HepG2 (cell line): ENCODE data around the gene QKI. TPM values are rescaled to one million over a fixed set of nuclear protein-coding genes. Genes with fewer than 3 reads are reported as not detected.

Source experiments
- CSRNP1 ChIP-seq: sonication (generic); formaldehyde crosslinking; IDR thresholded peaks from 2 replicates; pipeline ENCODE4 v1.8.1; 2023; ENCODE audit warnings: mild to moderate bottlenecking, missing genetic modification reagents
- DRAP1 ChIP-seq: IDR thresholded peaks from 2 replicates; pipeline ENCODE4 v1.6.1; 2016; ENCODE audit warnings: missing genetic modification reagents, missing compliant biosample characterization
- HIC2 ChIP-seq: sonication (generic); formaldehyde crosslinking; IDR thresholded peaks from 2 replicates; pipeline ENCODE4 v1.9.0; 2022; ENCODE audit warnings: low read depth, missing genetic modification reagents
- IKZF5 ChIP-seq: IDR thresholded peaks from 2 replicates; pipeline ENCODE4 v1.6.1; 2018; ENCODE audit warnings: missing genetic modification reagents, mild to moderate bottlenecking, missing compliant biosample characterization
- ISL2 ChIP-seq: sonication (generic); formaldehyde crosslinking; IDR thresholded peaks from 2 replicates; pipeline ENCODE4 v1.5.0; 2020; ENCODE audit warnings: missing genetic modification reagents
- MYPOP ChIP-seq: sonication (generic); formaldehyde crosslinking; IDR thresholded peaks from 2 replicates; pipeline ENCODE4 v1.8.1; 2023; ENCODE audit warnings: mild to moderate bottlenecking, moderate library complexity, missing genetic modification reagents
- PAWR ChIP-seq: sonication (generic); formaldehyde crosslinking; IDR thresholded peaks from 2 replicates; pipeline ENCODE4 v1.4.0; 2020; ENCODE audit warnings: missing genetic modification reagents, mild to moderate bottlenecking, borderline replicate concordance
- REXO4 ChIP-seq: sonication (generic); formaldehyde crosslinking; IDR thresholded peaks from 2 replicates; pipeline ENCODE4 v1.8.0; 2022; ENCODE audit warnings: missing genetic modification reagents, mild to moderate bottlenecking, borderline replicate concordance
- SKIL ChIP-seq: sonication (generic); formaldehyde crosslinking; IDR thresholded peaks from 2 replicates; pipeline ENCODE4 v1.8.0; 2022; ENCODE audit warnings: missing genetic modification reagents, mild to moderate bottlenecking, moderate library complexity, borderline replicate concordance
- SMC3 ChIP-seq: IDR thresholded peaks from 2 replicates; pipeline ENCODE4 v1.6.1; 2011; ENCODE audit warnings: low read length, improper control_type of control experiment
- SRSF1 ChIP-seq: fragments of 200-400 bp; formaldehyde crosslinking; optimal IDR thresholded peaks from 2 replicates; pipeline ENCODE3; 2017; ENCODE audit warnings: mild to moderate bottlenecking, low read depth, low read length, moderate library complexity
- ZNF280D ChIP-seq: sonication (generic); formaldehyde crosslinking; IDR thresholded peaks from 2 replicates; pipeline ENCODE4 v1.5.1; 2020; ENCODE audit warnings: mild to moderate bottlenecking, missing genetic modification reagents
- ZNF34 ChIP-seq: sonication (generic); formaldehyde crosslinking; IDR thresholded peaks from 2 replicates; pipeline ENCODE4 v1.4.0; 2020; ENCODE audit warnings: mild to moderate bottlenecking, missing genetic modification reagents, borderline replicate concordance
- ZNF549 ChIP-seq: sonication (generic); formaldehyde crosslinking; IDR thresholded peaks from 2 replicates; pipeline ENCODE4 v1.5.0; 2020; ENCODE audit warnings: missing genetic modification reagents
- ZNF766 ChIP-seq: sonication (generic); formaldehyde crosslinking; IDR thresholded peaks from 2 replicates; pipeline ENCODE4 v1.5.0; 2020; ENCODE audit warnings: missing genetic modification reagents, borderline replicate concordance
- polyA plus RNA-seq, 8 experiments: library from polyadenylated mRNA; depleted of rRNA in 3 of 8; stranded (reverse) in 7 of 8; unstranded in 1 of 8; fragments of >200 nt; fragmentation: Illumina TruSeq in 4 of 8; extraction: Trizol in 4 of 8; gene quantifications; 2 replicates each; pipeline versions ENCODE4 v1.2.1 to v1.2.3, GENCODE V29; 2011 to 2016; ENCODE audit warnings: low read depth in 4 of 8, missing spikeins in 1 of 8, mixed read lengths in 1 of 8; ENCODE audit not compliant: insufficient read depth in 1 of 8
- total RNA-seq, 5 experiments: library from RNA; depleted of rRNA; stranded (reverse); fragments of >200 nt; fragmentation: Illumina TruSeq; extraction: Trizol; gene quantifications; 2 replicates each; pipeline ENCODE4 v1.2.3, GENCODE V29; 2016; ENCODE audit warnings: low read depth in 1 of 5

The QKI gene
- total and polyA plus RNA-seq, 2 of the 13 experiments (the other 11 are each of a cell fraction or from before 2014, with no cell fraction given) = 136 to 137 TPM

- TF ChIP-seq ZNF280D (CRISPR knock-in tag) (peak; percentile 83; the same call in 1 of the 2 replicates), SMC3 (no peak), ZNF34 (CRISPR knock-in tag) (0 out of 2 replicates have a peak, but pooled peaks have one; percentile 78), CSRNP1 (CRISPR knock-in tag) (peak; percentile 76; the same call in 1 of the 2 replicates), SKIL (CRISPR knock-in tag) (peak; percentile 71; the same call in 1 of the 2 replicates), REXO4 (CRISPR knock-in tag) (no peak), PAWR (no peak), MYPOP (CRISPR knock-in tag) (no peak), ISL2 (CRISPR knock-in tag) (0 out of 2 replicates have a peak, but pooled peaks have one; percentile 34), DRAP1 (CRISPR knock-in tag) (no peak), ZNF766 (CRISPR knock-in tag) (no peak; the same call in 1 of the 2 replicates), ZNF549 (no peak), HIC2 (peak; percentile 82; the same call in 1 of the 2 replicates), IKZF5 (peak; percentile 78; the same call in 1 of the 2 replicates), SRSF1 (no peak)
Observed at GRCh38 chr6:163405412-163406309, 8.9 kb upstream of the QKI start (continued).
